Neural cell (in vitro differentiated cells): Measurements from ENCODE around the gene PSG2. TPM values are rescaled to one million over a fixed set of nuclear protein-coding genes. Genes with fewer than 3 reads are reported as not detected.
"Not testable (repeated sequence)": the region's sequence is repeated elsewhere in the genome, so short reads cannot be mapped to it uniquely, and the experiment has no call there.

Experiments used
- H2AFZ ChIP-seq: fragments of 200-600, 300-800 bp; sonication (generic), shearing (Covaris generic); 2 replicates; pipeline ENCODE4 v1.6.0; 2014; ENCODE audit warnings: low read depth, mild to moderate bottlenecking, antibody characterized with exemption, low read length, moderate library complexity
- H3F3A ChIP-seq: fragments of 200-600 bp; shearing (Covaris generic); 2 replicates; pipeline ENCODE4 v1.6.1; 2016; ENCODE audit warnings: mild to moderate bottlenecking, moderate library complexity, mixed read lengths, antibody characterized with exemption, low read length; ENCODE audit not compliant: insufficient read depth, poor library complexity, severe bottlenecking
- H3K27ac ChIP-seq: fragments of 200-600, 300-800 bp; sonication (generic), shearing (Covaris generic); 2 replicates; pipeline ENCODE4 v1.5.1; 2014; ENCODE audit warnings: mild to moderate bottlenecking, low read length, moderate library complexity
- H3K27me3 ChIP-seq: fragments of 300-800, 200-600 bp; sonication (generic), shearing (Covaris generic); 2 replicates; pipeline ENCODE4 v1.6.0; 2014; ENCODE audit warnings: mild to moderate bottlenecking, low read depth, low read length, moderate library complexity; ENCODE audit not compliant: insufficient read depth
- H3K36me3 ChIP-seq: fragments of 300-800, 200-600 bp; sonication (generic), shearing (Covaris generic); 2 replicates; pipeline ENCODE4 v1.5.1; 2014; ENCODE audit warnings: mild to moderate bottlenecking, antibody characterized with exemption, low read length, moderate library complexity; ENCODE audit not compliant: insufficient read depth
- H3K4me2 ChIP-seq: fragments of 300-800, 200-600 bp; sonication (generic), shearing (Covaris generic); 2 replicates; pipeline ENCODE4 v1.6.0; 2014; ENCODE audit warnings: mild to moderate bottlenecking, low read length
- H3K4me3 ChIP-seq: fragments of 300-800, 200-600 bp; sonication (generic), shearing (Covaris generic); 2 replicates; pipeline ENCODE4 v1.5.1; 2014; ENCODE audit warnings: mild to moderate bottlenecking, low read length, moderate library complexity
- H3K79me2 ChIP-seq: fragments of 200-600 bp; shearing (Covaris generic); replicated peaks from 2 replicates; pipeline ENCODE4 v1.6.0; 2014; ENCODE audit warnings: mild to moderate bottlenecking, low read length, moderate library complexity; ENCODE audit not compliant: insufficient read depth
- H3K9ac ChIP-seq: fragments of 300-800, 200-600 bp; sonication (generic), shearing (Covaris generic); 2 replicates; pipeline ENCODE4 v1.6.1; 2016; ENCODE audit warnings: mild to moderate bottlenecking, low read length, mixed read lengths
- H3K9me2 ChIP-seq: fragments of 200-600 bp; shearing (Covaris generic); 2 replicates; pipeline ENCODE4 v1.6.1; 2016; ENCODE audit warnings: mild to moderate bottlenecking, low read length, mixed read lengths; ENCODE audit not compliant: insufficient read depth
- H3K9me3 ChIP-seq: fragments of 200-600, 300-800 bp; sonication (generic), shearing (Covaris generic); 2 replicates; pipeline ENCODE4 v1.6.1; 2016; ENCODE audit warnings: mild to moderate bottlenecking, mixed run types, low read length, moderate library complexity, mixed read lengths
- H4K20me1 ChIP-seq: fragments of 200-600 bp; shearing (Covaris generic); 2 replicates; pipeline ENCODE4 v1.6.1; 2016; ENCODE audit warnings: mild to moderate bottlenecking, mixed run types; ENCODE audit not compliant: insufficient read depth
- CTCF ChIP-seq: fragments of 450-650 bp; IDR thresholded peaks from 2 replicates; pipeline ENCODE4 v1.5.1; 2014; ENCODE audit warnings: antibody characterized with exemption, mild to moderate bottlenecking, moderate library complexity; ENCODE audit not compliant: poor library complexity, severe bottlenecking
- MXI1 ChIP-seq: fragments of 450-650 bp; conservative IDR thresholded peaks from 2 replicates; pipeline ENCODE4 v1.6.1; 2014; ENCODE audit warnings: antibody characterized with exemption, mild to moderate bottlenecking; ENCODE audit not compliant: poor library complexity, severe bottlenecking
- POLR2AphosphoS5 ChIP-seq: IDR thresholded peaks from 2 replicates; pipeline ENCODE4 v1.6.1; 2012
- RAD21 ChIP-seq: fragments of 450-650 bp; conservative IDR thresholded peaks from 2 replicates; pipeline ENCODE4 v1.6.1; 2014; ENCODE audit warnings: antibody characterized with exemption, mild to moderate bottlenecking, moderate library complexity
- REST ChIP-seq: IDR thresholded peaks from 2 replicates; pipeline ENCODE4 v1.6.1; 2012; ENCODE audit warnings: borderline replicate concordance
- SMC3 ChIP-seq: fragments of 450-650 bp; conservative IDR thresholded peaks from 2 replicates; pipeline ENCODE4 v1.6.1; 2014; ENCODE audit warnings: antibody characterized with exemption, mild to moderate bottlenecking, moderate library complexity; ENCODE audit not compliant: poor library complexity
- polyA minus RNA-seq: library from RNA; depleted of rRNA, polyadenylated mRNA; stranded (reverse); fragments of >200 nt; gene quantifications from 2 replicates; pipeline ENCODE4 v1.2.3, GENCODE V29; 2014
- polyA plus RNA-seq: library from polyadenylated mRNA; depleted of rRNA; stranded (reverse); fragments of >200 nt; gene quantifications from 2 replicates; pipeline ENCODE4 v1.2.3, GENCODE V29; 2014

Gene PSG2
- polyA plus RNA-seq = not detected in 2 replicates
- polyA minus RNA-seq = not detected in 2 replicates

- H3K9ac ChIP-seq, H3K4me3 ChIP-seq, H2AFZ ChIP-seq, H3K4me2 ChIP-seq, H3K36me3 ChIP-seq, H3K79me2 ChIP-seq, H3K9me3 ChIP-seq, H3K27me3 ChIP-seq, H3K27ac ChIP-seq, H3K9me2 ChIP-seq, H3F3A ChIP-seq, H4K20me1 ChIP-seq: not testable (repeated sequence)
Measured at GRCh38 chr19:43082601-43083000, at the start of gene PSG2. Gene PSG2, minus strand, starts transcription at chr19:43082701. Its CDS starts 132 bp downstream, at chr19:43082569.

- H3K79me2 ChIP-seq, H4K20me1 ChIP-seq, H3K9me3 ChIP-seq, H3K27ac ChIP-seq, H3K4me3 ChIP-seq, H2AFZ ChIP-seq, H3K27me3 ChIP-seq, H3F3A ChIP-seq, H3K9ac ChIP-seq, H3K4me2 ChIP-seq, H3K9me2 ChIP-seq, H3K36me3 ChIP-seq: not testable (repeated sequence)
Measured at GRCh38 chr19:43131281-43131842, 48.9 kb upstream of the PSG2 start.

- not testable (repeated sequence) for H3K36me3 ChIP-seq, H3K9me2 ChIP-seq, H2AFZ ChIP-seq, H3K27me3 ChIP-seq, H3F3A ChIP-seq, H3K4me3 ChIP-seq, H3K9ac ChIP-seq, H3K4me2 ChIP-seq, H3K9me3 ChIP-seq, H3K27ac ChIP-seq, H4K20me1 ChIP-seq, H3K79me2 ChIP-seq
Measured at GRCh38 chr19:43129197-43129596, 46.7 kb upstream of the PSG2 start.

- H2AFZ ChIP-seq, H3K27ac ChIP-seq, H3K27me3 ChIP-seq, H3K9me2 ChIP-seq, H3F3A ChIP-seq, H3K36me3 ChIP-seq, H3K9ac ChIP-seq, H3K4me2 ChIP-seq, H3K9me3 ChIP-seq, H4K20me1 ChIP-seq, H3K79me2 ChIP-seq, H3K4me3 ChIP-seq: not testable (repeated sequence)
Measured at GRCh38 chr19:43127336-43127735, 44.8 kb upstream of the PSG2 start.

- Histone ChIP-seq H4K20me1 (no peaks in the 10 kb centered on the region), H3K4me2 (no peak overlapping the region), H3K27me3 (no peaks in the 10 kb centered on the region), H3K9ac (no peak overlapping the region), H3K36me3 (no peaks in the 10 kb centered on the region), H3K79me2 (no peaks in the 10 kb centered on the region), H3K9me2 (no peaks in the 10 kb centered on the region), H2AFZ (no peak overlapping the region), H3K9me3 (peaks cover 6% of the 10 kb centered on the region), H3K27ac (no peak overlapping the region), H3F3A (no peaks in the 10 kb centered on the region), H3K4me3 (no peak overlapping the region)
- TF ChIP-seq RAD21 = no peak
- TF ChIP-seq MXI1 = no peak
- TF ChIP-seq POLR2AphosphoS5 = no peak
- no peak for TF ChIP-seq CTCF
- TF ChIP-seq REST = no peak
- no peak for TF ChIP-seq SMC3
Measured at GRCh38 chr19:43126720-43127119, 44.2 kb upstream of the PSG2 start.
